Epithelial cell of esophagus (primary cell): Measurements from ENCODE around the gene FSTL4.

Source experiments
- DNase-seq: peaks from one replicate; pipeline ENCODE4 v3.0.0; 2010; ENCODE audit warnings: low read depth
- H3K4me3 ChIP-seq: 2 replicates; pipeline ENCODE4 v1.5.1; 2011; ENCODE audit warnings: mild to moderate bottlenecking, low read length, control low read depth
- CTCF ChIP-seq: IDR thresholded peaks from 2 replicates; pipeline ENCODE4 v1.5.1; 2011; ENCODE audit warnings: low read depth, mild to moderate bottlenecking, low read length, control low read depth, inconsistent platforms; ENCODE audit not compliant: insufficient read depth; ENCODE audit errors: missing control alignments

The FSTL4 gene

GRCh38 chr5:133155326-133155969 is 456.9 kb downstream of the FSTL4 start:
- peak; percentile 10 for DNase-seq
- no peak overlapping the region for H3K4me3 ChIP-seq
- TF ChIP-seq CTCF = no peak

DNA sequence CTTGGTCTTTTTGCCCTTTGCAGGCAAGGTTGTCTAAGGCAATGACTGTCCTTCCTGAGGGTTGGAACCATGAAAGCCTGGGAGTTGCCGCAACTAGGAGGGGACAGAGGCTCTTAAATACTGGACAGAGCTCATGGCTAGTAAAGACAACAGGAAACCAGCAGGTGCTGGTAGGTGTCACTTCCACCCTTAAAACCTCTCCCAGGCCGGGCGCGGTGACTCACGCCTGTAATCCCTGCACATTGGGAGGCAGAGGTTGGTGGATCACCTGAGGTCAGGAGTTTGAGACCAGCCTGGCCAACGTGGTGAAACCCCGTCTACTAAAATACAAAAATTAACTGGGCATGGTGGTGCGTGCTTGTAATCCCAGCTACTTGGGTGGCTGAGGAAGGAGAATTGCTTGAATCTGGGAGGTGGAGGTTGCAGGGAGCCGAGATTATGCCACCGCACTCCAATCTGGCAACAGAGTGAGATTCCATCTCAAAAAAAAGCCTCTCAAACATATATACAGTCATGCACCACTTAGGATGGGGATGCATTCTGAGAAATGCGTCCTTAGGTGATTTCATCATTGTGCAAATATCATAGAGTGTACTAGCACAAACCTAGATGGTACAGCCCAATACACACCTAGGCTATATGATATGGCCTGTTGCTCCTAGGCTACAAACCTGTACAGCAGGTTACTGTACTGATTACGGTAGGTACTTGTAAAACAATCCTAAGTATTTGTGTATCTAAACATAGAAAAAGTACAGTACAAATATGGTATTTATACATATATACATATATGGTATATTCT is 457.9 kb downstream of the FSTL4 start:
- no peak for TF ChIP-seq CTCF
- peak; percentile 26 for DNase-seq

GRCh38 chr5:133150909-133151544 is 461.3 kb downstream of the FSTL4 start:
- no peak for TF ChIP-seq CTCF
- H3K4me3 ChIP-seq = no peak overlapping the region
- no peak for DNase-seq

More for the DNA sequence above, 457.9 kb downstream of the FSTL4 start:
- no peak overlapping the region for H3K4me3 ChIP-seq

GRCh38 chr5:133149345-133149744 is 463.0 kb downstream of the FSTL4 start:
- TF ChIP-seq CTCF = no peak
- DNase-seq = no peak
- no peak overlapping the region for H3K4me3 ChIP-seq

- H3K4me3 ChIP-seq = no peak overlapping the region
- TF ChIP-seq CTCF = no peak
- no peak for DNase-seq
These were observed 464.4 kb downstream of the FSTL4 start for GRCh38 chr5:133147815-133148567.

- DNase-seq = no peak
- H3K4me3 ChIP-seq = no peak overlapping the region
- no peak for TF ChIP-seq CTCF
These were observed 464.9 kb downstream of the FSTL4 start for GRCh38 chr5:133147411-133147810.
